ENCODE results near the gene DNAH9.

Gene DNAH9

DNA sequence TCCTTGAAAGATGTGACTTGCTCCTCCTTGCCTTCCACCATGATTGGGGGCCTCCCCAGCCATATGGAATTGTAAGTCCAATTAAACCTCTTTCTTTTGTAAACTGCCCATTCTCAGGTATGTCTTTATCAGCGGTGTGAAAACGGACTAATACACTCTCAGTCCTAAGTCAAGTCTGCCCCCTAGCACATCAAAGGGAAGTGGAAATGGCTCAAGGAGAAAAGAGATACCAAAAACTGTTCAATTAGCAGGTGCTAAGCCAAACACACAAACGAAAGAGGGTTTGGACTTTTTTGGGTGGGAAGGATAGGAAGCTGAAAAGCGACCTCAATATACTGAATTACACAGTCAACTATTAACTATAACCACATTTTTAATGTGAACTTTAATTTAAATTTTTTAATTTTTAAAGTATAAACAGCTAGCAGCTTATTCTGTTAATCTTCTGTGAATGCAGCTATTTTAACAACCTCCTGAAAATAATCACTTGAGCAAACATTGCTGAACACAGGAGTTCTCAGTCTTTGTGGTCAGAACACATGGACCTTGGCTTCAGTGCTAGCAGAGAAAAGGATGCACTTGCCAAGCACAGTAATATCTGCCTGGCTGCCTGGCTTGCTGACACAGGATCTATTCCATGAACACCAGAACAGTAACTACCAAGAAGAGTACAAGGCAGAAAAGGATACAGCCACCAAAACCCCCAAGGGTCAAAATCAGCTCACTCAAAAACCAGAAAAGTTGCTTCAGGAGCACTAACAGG, 388.1 kb downstream of the DNAH9 start:
- DNase-seq (ENCODE audit: low read depth) = no peak

DNA sequence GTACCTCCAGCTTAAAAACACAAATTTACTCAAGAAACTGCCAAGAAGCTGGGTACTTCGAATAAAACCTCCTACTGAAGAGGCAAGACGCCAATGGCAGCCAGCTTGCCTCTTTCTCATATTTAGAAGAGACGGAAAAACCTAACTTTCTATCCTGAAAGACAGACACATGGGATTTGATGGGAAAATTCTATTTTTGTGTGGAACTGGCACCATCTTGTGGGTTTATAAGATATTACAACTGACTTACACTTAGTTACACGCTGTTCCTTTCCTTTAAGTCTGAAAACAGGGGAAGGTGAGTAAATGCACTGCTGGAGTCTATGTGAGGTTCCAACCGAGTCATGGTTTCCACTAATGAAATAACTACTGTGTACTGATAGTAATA, 388.7 kb downstream of the DNAH9 start:
- no peak for DNase-seq (ENCODE audit: low read depth)

DNA sequence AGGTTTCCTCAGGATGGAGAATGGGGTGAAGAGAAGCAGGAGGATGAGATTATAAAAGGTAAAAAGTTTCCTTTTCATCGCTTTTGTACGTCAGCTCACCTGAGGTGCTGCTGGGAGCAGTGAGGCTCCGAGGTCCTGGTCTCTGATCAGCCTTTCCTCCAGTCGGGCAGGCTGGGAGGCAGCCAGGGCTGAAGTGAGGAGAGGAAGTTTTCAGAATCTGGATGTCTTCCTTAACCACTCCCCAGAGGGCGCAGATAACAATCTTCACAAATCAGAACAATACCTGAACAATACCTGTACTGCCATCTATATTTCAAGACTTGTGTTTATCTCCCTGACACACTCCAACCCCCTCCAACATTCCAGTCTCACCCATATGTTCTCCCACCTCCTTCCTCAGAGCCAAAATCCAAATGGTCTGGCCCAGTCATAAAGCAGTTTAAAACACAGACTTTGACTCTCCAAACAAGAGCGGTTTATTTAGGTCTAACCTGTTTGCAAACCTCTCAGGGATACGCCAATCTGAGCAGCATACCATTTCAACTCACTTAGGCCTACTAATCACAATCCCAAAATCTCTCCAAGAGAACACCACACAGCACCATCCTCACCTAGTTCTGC, 392.2 kb downstream of the DNAH9 start:
- no peak for DNase-seq (ENCODE audit: low read depth)

- no peak for DNase-seq (ENCODE audit: low read depth)
These were observed 393.2 kb downstream of the DNAH9 start for GRCh38 chr17:11991461-11991860.

DNA sequence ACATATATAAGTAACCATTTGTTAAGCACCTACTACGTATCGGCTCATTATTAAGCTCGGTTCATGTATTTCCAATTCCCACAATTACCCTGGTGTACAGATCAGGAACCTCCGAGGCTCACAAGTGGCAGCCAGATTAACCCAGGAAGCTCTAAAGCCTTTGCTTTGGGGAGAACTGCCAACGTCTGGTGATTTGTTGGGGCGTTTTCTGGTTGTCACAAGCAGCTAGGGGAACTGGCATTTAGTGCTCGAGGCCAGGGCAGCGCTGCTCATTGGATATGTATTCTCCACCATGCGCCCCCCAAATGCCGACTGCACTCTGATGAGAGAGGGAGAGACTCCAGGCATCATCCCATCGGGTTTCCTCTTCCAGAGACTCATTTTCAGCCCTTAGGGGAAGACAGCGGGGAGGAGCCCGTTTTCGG, 398.5 kb downstream of the DNAH9 start:
- peak; percentile 34 for DNase-seq (ENCODE audit: low read depth)

DNA sequence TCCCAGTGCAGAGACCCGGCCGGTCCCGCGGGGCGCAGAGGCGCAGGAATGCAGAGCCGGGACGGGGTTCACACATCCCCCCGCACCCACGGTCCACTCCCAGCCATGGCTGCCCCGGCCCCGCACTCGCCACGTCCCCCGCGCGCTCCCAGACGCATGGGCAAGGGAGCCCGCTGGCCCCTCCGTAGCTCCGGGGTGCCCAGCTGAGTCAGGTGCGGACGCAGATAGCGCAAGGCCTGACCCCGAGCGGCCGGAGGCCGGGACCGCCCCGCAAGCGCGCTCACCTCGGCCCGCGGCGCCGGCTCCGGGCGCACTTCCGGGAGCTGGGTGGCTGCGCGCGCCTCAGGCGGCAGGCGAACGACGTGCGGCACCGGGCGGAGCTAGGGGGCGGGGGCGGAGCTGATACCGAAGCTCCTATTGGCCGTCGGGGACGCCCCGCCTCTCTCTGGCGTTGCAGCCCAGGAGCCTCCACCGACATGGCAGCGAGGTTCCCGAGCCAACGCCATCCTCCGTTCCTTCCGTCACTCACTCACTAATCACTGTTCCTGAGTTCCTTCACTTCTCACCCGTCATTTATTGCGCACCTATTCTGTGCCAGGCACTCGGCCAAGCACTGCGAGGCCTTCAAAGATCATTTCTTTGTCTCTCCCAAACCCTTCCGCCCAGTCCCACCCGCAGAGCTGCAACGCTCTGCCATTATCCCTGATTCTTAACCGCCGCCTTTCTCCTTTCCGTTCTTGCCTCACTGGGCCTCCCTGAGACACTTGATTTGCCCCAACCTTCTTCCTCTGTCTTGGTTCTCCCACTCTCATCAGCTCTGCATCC, 399.1 kb downstream of the DNAH9 start, which contains the start of gene ZNF18:
Gene ZNF18, minus strand, starts transcription at position 329 of the 825 bp plus-strand sequence. CDS start 4,646 bp downstream, outside the sequence.
- DNase-seq (ENCODE audit: low read depth) = peak; percentile 93

- no peak for DNase-seq (ENCODE audit: low read depth)
These were observed 399.6 kb downstream of the DNAH9 start for GRCh38 chr17:11997972-11998233.

- no peak for DNase-seq (ENCODE audit: low read depth)
These were observed 401.4 kb downstream of the DNAH9 start for GRCh38 chr17:11999696-12000095.

DNA sequence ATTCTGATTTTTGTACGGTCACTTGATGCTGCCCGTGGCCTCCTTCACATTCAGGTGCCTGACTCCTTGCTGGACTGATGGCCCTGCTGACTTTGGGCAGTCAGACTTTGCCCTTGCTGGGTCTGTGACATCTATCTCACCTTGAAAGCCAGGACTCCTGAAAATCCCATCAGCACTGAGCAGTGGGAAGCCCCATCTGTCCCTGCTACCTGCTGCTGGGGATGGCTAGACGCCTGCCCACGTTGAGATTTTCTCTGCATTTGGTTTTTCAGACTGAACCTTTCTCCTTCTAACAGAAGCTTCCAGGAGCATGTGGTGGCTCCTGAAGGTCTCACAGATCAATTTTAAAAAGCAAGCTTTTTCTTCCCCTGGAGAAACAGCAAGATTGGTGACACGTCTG, 409.2 kb downstream of the DNAH9 start:
- no peak for DNase-seq (ENCODE audit: low read depth)
